Fibroblast of pulmonary artery (primary cell): ENCODE results near the gene MRTFA.
"Not testable (repeated sequence)": the region's sequence is repeated elsewhere in the genome, so short reads cannot be mapped to it uniquely, and the experiment has no call there.

Source experiments
- DNase-seq: peaks from one replicate; pipeline ENCODE4 v3.0.0-alpha.2; 2010; ENCODE audit warnings: low read depth
- H3K4me3 ChIP-seq: replicated peaks from 2 replicates; pipeline ENCODE4 v1.5.1; 2011; ENCODE audit warnings: low read depth, mild to moderate bottlenecking, control low read depth, low read length, moderate library complexity
- TF ChIP-seq, protein P1 (sequence below): IDR thresholded peaks from 2 replicates; pipeline ENCODE4 v1.5.1; 2011; ENCODE audit warnings: mild to moderate bottlenecking, control low read depth, low read length, inconsistent platforms; ENCODE audit errors: missing control alignments

Gene MRTFA

GRCh38 chr22:40510631-40511364, 125.7 kb downstream of the MRTFA start:
- DNase-seq, result no peak
- TF ChIP-seq, protein P1, sequence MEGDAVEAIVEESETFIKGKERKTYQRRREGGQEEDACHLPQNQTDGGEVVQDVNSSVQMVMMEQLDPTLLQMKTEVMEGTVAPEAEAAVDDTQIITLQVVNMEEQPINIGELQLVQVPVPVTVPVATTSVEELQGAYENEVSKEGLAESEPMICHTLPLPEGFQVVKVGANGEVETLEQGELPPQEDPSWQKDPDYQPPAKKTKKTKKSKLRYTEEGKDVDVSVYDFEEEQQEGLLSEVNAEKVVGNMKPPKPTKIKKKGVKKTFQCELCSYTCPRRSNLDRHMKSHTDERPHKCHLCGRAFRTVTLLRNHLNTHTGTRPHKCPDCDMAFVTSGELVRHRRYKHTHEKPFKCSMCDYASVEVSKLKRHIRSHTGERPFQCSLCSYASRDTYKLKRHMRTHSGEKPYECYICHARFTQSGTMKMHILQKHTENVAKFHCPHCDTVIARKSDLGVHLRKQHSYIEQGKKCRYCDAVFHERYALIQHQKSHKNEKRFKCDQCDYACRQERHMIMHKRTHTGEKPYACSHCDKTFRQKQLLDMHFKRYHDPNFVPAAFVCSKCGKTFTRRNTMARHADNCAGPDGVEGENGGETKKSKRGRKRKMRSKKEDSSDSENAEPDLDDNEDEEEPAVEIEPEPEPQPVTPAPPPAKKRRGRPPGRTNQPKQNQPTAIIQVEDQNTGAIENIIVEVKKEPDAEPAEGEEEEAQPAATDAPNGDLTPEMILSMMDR, result no peak
- H3K4me3 ChIP-seq, result no peak overlapping the region

GRCh38 chr22:40509401-40510134, 127.0 kb downstream of the MRTFA start:
- TF ChIP-seq, protein P1, result no peak
- H3K4me3 ChIP-seq, result no peak overlapping the region
- DNase-seq, result peak; percentile 100

GRCh38 chr22:40508046-40508445, 128.5 kb downstream of the MRTFA start:
- not testable (repeated sequence) for DNase-seq, H3K4me3 ChIP-seq

GRCh38 chr22:40507491-40507890, 129.0 kb downstream of the MRTFA start:
- TF ChIP-seq, protein P1, result no peak
- DNase-seq, result no peak
- H3K4me3 ChIP-seq, result no peak overlapping the region

DNA sequence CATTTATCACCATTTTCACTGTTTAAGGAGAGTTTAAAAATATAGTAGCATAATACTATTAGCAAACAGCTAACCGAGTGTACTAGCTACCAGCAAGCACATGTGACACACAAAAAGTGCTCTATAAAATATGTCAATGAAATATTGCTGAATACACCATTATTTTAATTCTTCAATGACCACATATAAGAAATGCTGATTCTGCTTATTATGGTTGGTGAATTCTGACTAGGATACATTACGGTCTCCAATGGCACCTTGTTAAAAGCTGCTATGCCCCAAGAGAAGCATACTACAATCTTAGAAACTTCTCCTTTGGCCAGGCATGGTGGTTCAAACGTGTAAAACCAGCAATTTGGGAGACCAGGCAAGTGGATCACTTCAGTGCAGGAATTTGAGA, 129.8 kb downstream of the MRTFA start:
- no peak for DNase-seq
- TF ChIP-seq, protein P1, result no peak

GRCh38 chr22:40504285-40505249, 132.0 kb downstream of the MRTFA start:
- TF ChIP-seq, protein P1, result no peak
- no peak for DNase-seq
- H3K4me3 ChIP-seq, result no peak overlapping the region

More for the DNA sequence above, 129.8 kb downstream of the MRTFA start:
- H3K4me3 ChIP-seq, result no peak overlapping the region

DNA sequence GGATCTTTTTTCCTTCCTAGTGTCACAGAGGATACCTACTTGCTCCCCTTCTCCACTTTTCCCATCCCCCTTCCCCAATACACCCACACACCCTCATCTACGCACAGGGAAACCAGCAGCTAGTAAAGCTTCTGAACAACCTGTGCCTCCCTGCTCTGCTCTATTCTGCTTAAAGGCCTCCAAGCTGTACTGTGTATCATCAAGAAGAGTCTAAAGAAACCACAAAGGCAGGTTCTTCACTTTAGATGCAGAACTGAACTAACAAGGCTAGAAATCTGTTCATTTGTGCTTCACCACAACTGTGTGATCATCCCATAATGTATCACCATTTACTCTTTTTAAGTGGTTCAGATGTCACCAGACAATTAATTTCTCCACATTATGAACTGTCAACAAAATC, 133.6 kb downstream of the MRTFA start:
- DNase-seq, result no peak
- TF ChIP-seq, protein P1, result no peak
- no peak overlapping the region for H3K4me3 ChIP-seq

DNA sequence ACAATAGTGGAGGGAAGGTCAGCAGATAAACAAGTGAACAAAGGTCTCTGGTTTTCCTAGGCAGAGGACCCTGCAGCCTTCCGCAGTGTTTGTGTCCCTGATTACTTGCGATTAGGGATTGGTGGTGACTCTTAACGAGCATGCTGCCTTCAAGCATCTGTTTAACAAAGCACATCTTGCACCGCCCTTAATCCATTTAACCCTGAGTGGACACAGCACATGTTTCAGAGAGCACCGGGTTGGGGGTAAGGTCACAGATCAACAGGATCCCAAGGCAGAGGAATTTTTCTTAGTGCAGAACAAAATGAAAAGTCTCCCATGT, 136.1 kb downstream of the MRTFA start:
- DNase-seq, H3K4me3 ChIP-seq: not testable (repeated sequence)
